Mucosa of rectum (tissue), 2 donors: ENCODE data around the gene CBY1.
"Not testable (repeated sequence)": the region's sequence is repeated elsewhere in the genome, so short reads cannot be mapped to it uniquely, and the experiment has no call there.

Experiments
- H3K27ac ChIP-seq, 2 donors: one replicate each; pipeline ENCODE4 v1.7.0; 2013; ENCODE audit warnings: inconsistent platforms in 2 of 2, low read depth in 2 of 2, low read length in 2 of 2
- H3K27me3 ChIP-seq, 2 donors: one replicate each; pipeline ENCODE4 v1.7.0; 2013; ENCODE audit warnings: low read length in 2 of 2; ENCODE audit not compliant: control insufficient read depth in 2 of 2, insufficient read depth in 2 of 2
- H3K36me3 ChIP-seq, 2 donors: one replicate each; pipeline ENCODE4 v1.7.0; 2013; ENCODE audit warnings: low read length in 2 of 2; ENCODE audit not compliant: control insufficient read depth in 2 of 2, insufficient read depth in 2 of 2
- H3K4me1 ChIP-seq, 2 donors: one replicate each; pipeline ENCODE4 v1.7.0; 2013; ENCODE audit warnings: low read length in 2 of 2, mild to moderate bottlenecking in 1 of 2; ENCODE audit not compliant: control insufficient read depth in 2 of 2, insufficient read depth in 2 of 2
- H3K4me3 ChIP-seq, 2 donors: one replicate each; pipeline ENCODE4 v1.7.0; 2013; ENCODE audit warnings: low read length in 2 of 2
- H3K9ac ChIP-seq, 2 donors: one replicate each; pipeline ENCODE4 v1.7.0; 2013; ENCODE audit warnings: low read length in 2 of 2, low read depth in 1 of 2, mild to moderate bottlenecking in 1 of 2
- H3K9me3 ChIP-seq, 2 donors: one replicate each; pipeline ENCODE4 v1.7.0; 2013; ENCODE audit warnings: low read length in 2 of 2; ENCODE audit not compliant: control insufficient read depth in 2 of 2
- donor health status: healthy.
- donor health status: Normal muscosa, but diverticular disease.

The CBY1 gene

DNA sequence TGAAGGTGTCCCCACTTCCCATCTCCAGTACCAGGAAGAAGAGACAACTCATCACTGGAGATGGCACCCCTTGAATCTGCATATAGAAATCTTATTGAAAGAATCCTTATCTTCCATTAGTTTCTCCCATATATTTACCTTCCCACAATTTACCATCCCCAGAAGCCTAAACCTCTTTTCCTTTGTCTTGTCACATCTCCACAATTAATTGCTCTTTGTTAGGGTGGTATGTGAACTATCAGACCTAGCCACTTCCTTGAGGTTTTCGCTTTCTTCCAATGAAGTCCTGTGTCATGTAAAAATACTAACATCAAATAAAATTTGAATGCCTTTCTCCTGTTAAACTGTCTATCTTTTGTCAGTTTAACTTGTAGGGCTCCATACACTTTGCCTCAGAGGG lies 38.2 kb upstream of the CBY1 start:
- no peak overlapping the region for H3K27ac ChIP-seq
- H3K4me3 ChIP-seq, result no peak overlapping the region
- H3K4me1 ChIP-seq, result no peaks in the 10 kb centered on the region
- no peak overlapping the region for H3K9ac ChIP-seq
- no peaks in the 10 kb centered on the region for H3K36me3 ChIP-seq
- H3K9me3 ChIP-seq, result no peaks in the 10 kb centered on the region
- H3K27me3 ChIP-seq, result no peaks in the 10 kb centered on the region

GRCh38 chr22:38618682-38619081 lies 37.8 kb upstream of the CBY1 start:
- Histone ChIP-seq H3K27me3 (no peaks in the 10 kb centered on the region), H3K36me3 (no peaks in the 10 kb centered on the region), H3K4me3 (no peak overlapping the region), H3K9ac (no peak overlapping the region), H3K9me3 (no peaks in the 10 kb centered on the region), H3K27ac (no peak overlapping the region), H3K4me1 (no peaks in the 10 kb centered on the region)

- Histone ChIP-seq H3K4me1 (no peaks in the 10 kb centered on the region), H3K4me3 (no peak overlapping the region), H3K36me3 (no peaks in the 10 kb centered on the region), H3K9ac (no peak overlapping the region), H3K9me3 (no peaks in the 10 kb centered on the region), H3K27me3 (no peaks in the 10 kb centered on the region), H3K27ac (no peak overlapping the region)
Measured at GRCh38 chr22:38623351-38623750, 33.1 kb upstream of the CBY1 start.

- H3K4me3 ChIP-seq, result no peak overlapping the region
- H3K9ac ChIP-seq, result no peak overlapping the region
- H3K27me3 ChIP-seq, result no peaks in the 10 kb centered on the region
- no peak overlapping the region for H3K27ac ChIP-seq
- no peaks in the 10 kb centered on the region for H3K36me3 ChIP-seq
- H3K4me1 ChIP-seq, result no peaks in the 10 kb centered on the region
- H3K9me3 ChIP-seq, result no peaks in the 10 kb centered on the region
Measured at GRCh38 chr22:38628444-38628843, 28.0 kb upstream of the CBY1 start.

GRCh38 chr22:38629108-38629507 lies 27.3 kb upstream of the CBY1 start:
- Histone ChIP-seq H3K36me3 (no peaks in the 10 kb centered on the region), H3K27me3 (no peaks in the 10 kb centered on the region), H3K4me3 (no peak overlapping the region), H3K27ac (no peak overlapping the region), H3K9ac (no peak overlapping the region), H3K9me3 (no peaks in the 10 kb centered on the region), H3K4me1 (no peaks in the 10 kb centered on the region)

DNA sequence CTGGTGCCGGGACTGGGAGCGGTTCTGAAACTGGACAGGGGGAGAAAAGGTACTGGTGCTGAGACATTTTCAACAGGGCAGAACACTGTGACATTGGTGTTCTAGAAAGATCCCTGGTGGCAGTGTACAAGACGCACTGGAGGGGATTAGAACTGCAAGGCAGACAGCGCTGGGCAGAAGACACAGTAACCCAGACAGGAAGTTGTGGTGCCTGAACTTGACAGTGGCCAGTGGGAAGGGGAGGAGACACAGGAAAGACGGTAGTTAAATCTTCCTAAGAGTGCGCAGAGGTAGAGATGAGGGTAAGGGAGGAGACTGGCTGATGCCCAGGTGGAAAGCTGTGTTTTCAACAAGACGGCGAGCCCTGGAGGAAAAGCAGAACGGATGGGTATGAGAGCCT lies 24.7 kb upstream of the CBY1 start:
- Histone ChIP-seq H3K36me3 (no peaks in the 10 kb centered on the region), H3K9me3 (no peaks in the 10 kb centered on the region), H3K4me3 (no peak overlapping the region), H3K4me1 (no peaks in the 10 kb centered on the region), H3K9ac (no peak overlapping the region), H3K27ac (no peak overlapping the region), H3K27me3 (no peaks in the 10 kb centered on the region)

- no peak overlapping the region for H3K27ac ChIP-seq
- H3K36me3 ChIP-seq, result no peaks in the 10 kb centered on the region
- H3K9ac ChIP-seq, result no peak overlapping the region
- no peaks in the 10 kb centered on the region for H3K4me1 ChIP-seq
- no peak overlapping the region for H3K4me3 ChIP-seq
- H3K27me3 ChIP-seq, result no peaks in the 10 kb centered on the region
- no peaks in the 10 kb centered on the region for H3K9me3 ChIP-seq
Measured at GRCh38 chr22:38632528-38632927, 23.9 kb upstream of the CBY1 start.

GRCh38 chr22:38638216-38638615 lies 18.2 kb upstream of the CBY1 start:
- Histone ChIP-seq H3K27ac (no peak overlapping the region), H3K27me3 (no peaks in the 10 kb centered on the region), H3K4me1 (no peaks in the 10 kb centered on the region), H3K9ac (no peak overlapping the region), H3K4me3 (no peak overlapping the region), H3K36me3 (no peaks in the 10 kb centered on the region), H3K9me3 (no peaks in the 10 kb centered on the region)

- Histone ChIP-seq H3K27me3 (no peaks in the 10 kb centered on the region), H3K9ac (no peak overlapping the region), H3K4me3 (no peak overlapping the region), H3K9me3 (no peaks in the 10 kb centered on the region), H3K27ac (no peak overlapping the region), H3K36me3 (no peaks in the 10 kb centered on the region), H3K4me1 (no peaks in the 10 kb centered on the region)
Measured at GRCh38 chr22:38638728-38639127, 17.7 kb upstream of the CBY1 start.

DNA sequence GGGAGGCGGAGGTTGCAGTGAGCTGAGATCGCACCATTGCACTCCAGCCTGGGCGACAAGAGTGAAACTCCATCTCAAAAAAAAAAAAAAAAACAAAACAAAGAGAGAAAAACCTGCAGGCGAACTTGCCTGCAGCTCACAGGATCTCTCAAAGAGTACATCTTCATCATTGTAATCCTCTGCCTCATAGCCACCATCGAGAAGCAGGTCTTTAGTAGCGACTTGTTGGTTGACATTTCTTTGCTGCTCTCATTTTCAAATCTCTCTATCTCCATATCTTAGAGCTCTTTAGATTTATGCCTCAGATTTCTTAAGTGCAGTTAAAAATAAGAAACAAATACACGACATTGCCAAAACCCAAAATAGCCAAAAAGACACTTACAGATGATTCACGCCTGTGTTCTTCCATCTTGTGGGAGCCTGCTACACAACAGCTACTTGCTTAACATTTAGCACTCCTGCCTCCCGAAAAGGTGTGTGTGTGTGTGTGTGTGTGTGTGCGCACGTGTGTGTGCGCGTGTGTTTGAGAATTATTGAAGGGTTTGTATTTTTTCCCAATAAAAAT lies 14.9 kb upstream of the CBY1 start:
- no peak overlapping the region for H3K9ac ChIP-seq
- H3K9me3 ChIP-seq, result no peaks in the 10 kb centered on the region
- H3K4me3 ChIP-seq, result no peak overlapping the region
- no peaks in the 10 kb centered on the region for H3K4me1 ChIP-seq
- H3K27me3 ChIP-seq, result no peaks in the 10 kb centered on the region
- H3K36me3 ChIP-seq, result no peaks in the 10 kb centered on the region
- no peak overlapping the region for H3K27ac ChIP-seq

- H3K27me3 ChIP-seq, H3K9me3 ChIP-seq, H3K4me1 ChIP-seq, H3K4me3 ChIP-seq, H3K9ac ChIP-seq, H3K27ac ChIP-seq, H3K36me3 ChIP-seq: not testable (repeated sequence)
Measured at GRCh38 chr22:38644245-38644644, 12.2 kb upstream of the CBY1 start.
